Lower lobe of right lung (tissue), 2 donors: Measurements from ENCODE around the gene CXCL12. TPM values are rescaled to one million over a fixed set of nuclear protein-coding genes. Genes with fewer than 3 reads are reported as not detected.

ENCODE experiments used
- ATAC-seq, 2 donors: fragments of 200-7000 bp; cut with Tn5 transposase; one replicate each; pipeline ENCODE4 v1.9.1; 2020 to 2022; ENCODE audit warnings: mild to moderate bottlenecking in 2 of 2, moderate library complexity in 2 of 2
- DNase-seq: peaks from one replicate; pipeline ENCODE4 v3.0.0-alpha.2; 2020
- H3K27ac ChIP-seq: fragments of 200-600 bp; one replicate; pipeline ENCODE4 v1.8.0; 2022
- H3K27me3 ChIP-seq: fragments of 200-600 bp; one replicate; pipeline ENCODE4 v1.8.0; 2022; ENCODE audit warnings: low read depth
- H3K36me3 ChIP-seq: fragments of 200-600 bp; one replicate; pipeline ENCODE4 v1.8.0; 2022; ENCODE audit warnings: mild to moderate bottlenecking
- H3K4me1 ChIP-seq: fragments of 200-600 bp; one replicate; pipeline ENCODE4 v1.8.0; 2022
- H3K4me3 ChIP-seq: fragments of 200-600 bp; one replicate; pipeline ENCODE4 v1.8.0; 2022; ENCODE audit warnings: mild to moderate bottlenecking
- H3K9me3 ChIP-seq: fragments of 200-600 bp; one replicate; pipeline ENCODE4 v1.8.0; 2022
- intact Hi-C: fragments of 100-400 bp; cut with DNase I; formaldehyde crosslinking; loops from one replicate; pipeline ENCODE4 v1.11.0; 2022
- total RNA-seq: library from RNA; stranded (reverse); fragmentation: NEBNext Ultra II Directional; extraction: Animal tissue kit (Norgen Biotek cat#: 25700); gene quantifications from one replicate; pipeline ENCODE4 v1.2.1, GENCODE V29; 2021
- TF ChIP-seq, protein P1 (sequence below): fragments of 200-600 bp; IDR thresholded peaks from one replicate; pipeline ENCODE4 v1.8.0; 2022; ENCODE audit warnings: antibody characterized with exemption, mild to moderate bottlenecking
- donor health status: DM: no; HTN: yes; CAD: no; lungs with severe emphysema.

CXCL12 gene
- total RNA-seq, 1 donor from 2014 or later: 73.8 TPM

DNA sequence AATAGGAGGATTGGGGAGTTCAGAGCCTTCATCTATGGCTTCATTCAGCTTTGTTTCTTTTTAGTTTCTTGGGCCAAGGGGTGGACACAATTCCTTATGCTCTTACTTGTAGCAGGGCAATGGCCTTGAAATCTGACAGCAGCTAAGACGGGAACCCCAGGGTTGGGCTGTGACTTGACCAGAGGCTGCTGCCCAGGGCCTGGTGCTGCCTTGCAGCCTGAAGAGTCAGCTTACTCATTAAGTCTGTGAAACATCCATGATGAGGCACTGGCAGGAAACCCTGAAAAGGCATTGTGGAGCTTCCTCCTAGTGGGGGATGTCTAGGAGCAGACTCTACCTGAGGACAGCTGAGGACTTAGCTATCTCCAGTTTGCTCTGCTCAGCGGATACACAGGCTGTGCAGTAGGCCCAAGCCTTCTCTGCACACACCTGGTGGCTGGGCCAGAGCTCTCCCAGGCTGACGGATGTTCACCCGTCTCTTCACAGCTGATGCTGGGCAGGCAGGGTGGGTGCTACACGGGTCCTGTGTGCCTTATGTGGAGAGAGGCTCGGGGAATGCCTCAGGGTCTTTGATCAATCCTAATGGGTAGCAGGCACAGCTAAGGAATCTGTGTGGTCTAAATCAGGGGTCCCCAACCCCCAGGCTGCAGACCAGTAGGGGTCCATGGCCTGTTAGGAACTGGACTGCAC is 17.8 kb downstream of the CXCL12 start:
- no peaks in the 10 kb centered on the region for H3K27me3 ChIP-seq
- TF ChIP-seq, protein P1, sequence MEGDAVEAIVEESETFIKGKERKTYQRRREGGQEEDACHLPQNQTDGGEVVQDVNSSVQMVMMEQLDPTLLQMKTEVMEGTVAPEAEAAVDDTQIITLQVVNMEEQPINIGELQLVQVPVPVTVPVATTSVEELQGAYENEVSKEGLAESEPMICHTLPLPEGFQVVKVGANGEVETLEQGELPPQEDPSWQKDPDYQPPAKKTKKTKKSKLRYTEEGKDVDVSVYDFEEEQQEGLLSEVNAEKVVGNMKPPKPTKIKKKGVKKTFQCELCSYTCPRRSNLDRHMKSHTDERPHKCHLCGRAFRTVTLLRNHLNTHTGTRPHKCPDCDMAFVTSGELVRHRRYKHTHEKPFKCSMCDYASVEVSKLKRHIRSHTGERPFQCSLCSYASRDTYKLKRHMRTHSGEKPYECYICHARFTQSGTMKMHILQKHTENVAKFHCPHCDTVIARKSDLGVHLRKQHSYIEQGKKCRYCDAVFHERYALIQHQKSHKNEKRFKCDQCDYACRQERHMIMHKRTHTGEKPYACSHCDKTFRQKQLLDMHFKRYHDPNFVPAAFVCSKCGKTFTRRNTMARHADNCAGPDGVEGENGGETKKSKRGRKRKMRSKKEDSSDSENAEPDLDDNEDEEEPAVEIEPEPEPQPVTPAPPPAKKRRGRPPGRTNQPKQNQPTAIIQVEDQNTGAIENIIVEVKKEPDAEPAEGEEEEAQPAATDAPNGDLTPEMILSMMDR: no peak
- no peaks in the 10 kb centered on the region for H3K4me1 ChIP-seq
- no peaks in the 10 kb centered on the region for H3K9me3 ChIP-seq
- H3K36me3 ChIP-seq: no peaks in the 10 kb centered on the region
- intact Hi-C loops: no loop called here
- H3K27ac ChIP-seq: no peak overlapping the region
- ATAC-seq (no peak), DNase-seq (no peak)
- no peak overlapping the region for H3K4me3 ChIP-seq

DNA sequence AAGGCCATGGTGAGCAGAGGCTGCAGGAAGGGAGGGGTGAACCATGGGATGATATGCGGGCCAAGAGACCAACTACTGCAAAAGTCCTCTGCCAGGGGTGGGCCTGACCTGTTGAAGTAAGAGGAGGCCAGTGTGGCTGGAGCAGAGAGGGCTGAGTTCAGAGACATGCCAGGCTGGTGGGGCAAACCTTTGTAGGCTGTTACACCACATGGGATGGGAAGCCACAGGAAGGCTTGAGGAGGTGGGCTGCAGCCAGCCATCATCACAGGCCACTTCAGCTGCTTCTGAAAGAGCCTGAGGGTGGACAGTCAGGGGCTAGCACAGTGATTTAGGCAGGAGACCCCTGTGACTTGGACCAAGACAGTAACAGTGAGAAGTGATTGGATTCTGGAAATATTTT is 20.3 kb downstream of the CXCL12 start:
- Histone ChIP-seq H3K9me3 (no peaks in the 10 kb centered on the region), H3K36me3 (no peaks in the 10 kb centered on the region), H3K4me3 (no peak overlapping the region), H3K27me3 (no peaks in the 10 kb centered on the region), H3K27ac (no peak overlapping the region), H3K4me1 (no peaks in the 10 kb centered on the region)
- intact Hi-C loops: no loop called here
- TF ChIP-seq, protein P1: no peak
- no peak for ATAC-seq
- DNase-seq: no peak

DNA sequence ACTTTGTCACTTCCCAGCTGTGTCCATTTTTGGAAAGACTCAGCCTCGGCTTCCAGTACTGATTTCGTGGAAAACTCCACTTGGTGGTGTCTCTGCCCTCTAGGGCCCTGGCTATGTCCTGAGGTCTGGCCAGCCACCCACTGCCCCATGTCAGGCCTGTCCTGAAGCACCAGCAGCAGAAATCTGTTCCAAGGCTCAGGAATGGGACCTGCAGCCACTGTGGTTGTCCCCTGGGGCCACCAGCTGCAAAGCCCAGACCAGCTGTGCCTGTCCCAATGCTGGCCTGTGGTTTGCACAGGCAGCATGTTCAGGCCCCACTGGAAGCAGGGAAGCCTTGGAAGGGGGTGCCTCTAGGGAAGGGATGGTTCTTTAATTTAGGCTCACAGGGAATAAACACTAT is 21.2 kb downstream of the CXCL12 start:
- TF ChIP-seq, protein P1: no peak
- no peaks in the 10 kb centered on the region for H3K36me3 ChIP-seq
- intact Hi-C loops: no loop called here
- no peak for DNase-seq
- no peak overlapping the region for H3K4me3 ChIP-seq
- H3K9me3 ChIP-seq: no peaks in the 10 kb centered on the region
- ATAC-seq: no peak
- no peak overlapping the region for H3K27ac ChIP-seq
- no peaks in the 10 kb centered on the region for H3K4me1 ChIP-seq
- H3K27me3 ChIP-seq: no peaks in the 10 kb centered on the region

DNA sequence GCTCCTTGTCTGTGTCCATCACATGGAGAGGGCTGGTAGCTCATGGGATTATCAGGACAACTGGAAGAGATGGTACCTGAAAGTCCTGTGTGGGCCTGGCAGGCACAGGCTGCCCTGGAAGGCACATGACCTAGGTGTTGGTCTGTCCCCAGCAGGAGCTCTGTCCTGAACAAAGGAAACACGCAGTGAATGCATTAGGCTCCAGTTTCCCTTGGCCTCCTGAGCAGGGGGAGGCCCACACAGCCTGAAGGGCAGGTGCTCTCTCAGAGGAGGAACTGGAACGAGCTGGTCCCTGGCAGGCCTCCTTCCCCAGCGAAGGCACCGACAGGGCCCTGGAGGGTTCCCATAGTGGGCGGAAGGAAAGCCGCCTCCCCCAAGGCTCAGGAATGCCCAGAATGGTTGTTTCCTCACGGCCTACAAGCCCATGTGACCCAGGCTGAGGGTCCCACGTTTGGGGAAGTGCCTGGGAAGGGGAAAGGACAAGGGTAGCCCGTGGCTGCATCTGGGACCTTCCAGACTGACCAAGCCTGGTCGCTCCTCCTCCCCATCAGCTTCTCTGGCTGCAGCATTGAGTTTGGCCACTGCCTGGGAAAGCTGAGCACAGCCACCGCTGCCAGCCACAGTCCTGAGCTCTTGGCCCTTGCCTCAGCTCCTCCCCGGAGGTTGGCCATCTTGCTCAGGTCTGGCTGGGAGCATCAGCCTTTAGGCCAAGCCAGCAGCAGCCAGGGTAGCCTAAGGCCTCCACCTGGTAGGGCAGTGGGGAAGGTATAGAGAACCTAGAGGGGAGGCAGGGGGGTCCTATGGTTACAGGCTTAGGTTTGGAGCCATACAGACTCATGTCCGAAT is 21.8 kb downstream of the CXCL12 start:
- Histone ChIP-seq H3K9me3 (no peaks in the 10 kb centered on the region), H3K4me1 (no peaks in the 10 kb centered on the region), H3K27ac (no peak overlapping the region), H3K36me3 (no peaks in the 10 kb centered on the region), H3K27me3 (no peaks in the 10 kb centered on the region), H3K4me3 (no peak overlapping the region)
- DNase-seq: no peak
- intact Hi-C loops: no loop called here
- TF ChIP-seq, protein P1: no peak
- ATAC-seq: peak in 1 of 2 donors; percentile 11

DNA sequence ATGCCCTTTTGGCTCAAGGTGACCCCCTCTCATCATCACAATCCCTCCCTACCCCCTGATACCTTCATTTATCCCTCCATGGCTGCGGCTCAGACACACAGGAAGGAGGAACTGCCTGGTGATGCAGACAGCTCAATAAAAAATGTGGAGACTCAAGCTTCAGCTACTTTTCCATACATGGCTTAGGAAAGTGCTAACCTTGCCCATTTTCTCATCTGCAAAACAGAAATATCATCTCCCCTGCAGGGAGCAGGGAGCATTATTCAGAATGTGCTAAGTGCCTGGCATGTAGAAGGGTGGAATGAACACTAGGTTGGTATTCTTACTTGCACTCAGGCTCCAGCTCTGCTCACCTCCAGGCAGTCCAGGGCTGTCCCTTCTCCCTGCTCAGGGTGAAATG is 23.8 kb downstream of the CXCL12 start:
- ATAC-seq: no peak
- intact Hi-C loops: no loop called here
- Histone ChIP-seq H3K4me1 (no peaks in the 10 kb centered on the region), H3K36me3 (no peaks in the 10 kb centered on the region), H3K27me3 (no peaks in the 10 kb centered on the region), H3K9me3 (no peaks in the 10 kb centered on the region), H3K27ac (no peak overlapping the region), H3K4me3 (no peak overlapping the region)
- no peak for DNase-seq
- TF ChIP-seq, protein P1: no peak
